OCI-LY7 (cell line): ENCODE data around the gene ZSCAN25. TPM values are rescaled to one million over a fixed set of nuclear protein-coding genes. Genes with fewer than 3 reads are reported as not detected.

Source experiments
- BruUV-seq: library from RNA; stranded (reverse); fragments of 400-500 nt; replicated peaks from 2 replicates; lab custom pipeline; 2021; lab: Mats Ljungman, UMichigan
- CTCF ChIA-PET: fragments of 300-600 bp; sonication (Branson Sonifier 250); formaldehyde crosslinking; loops from one replicate; lab custom pipeline; 2022; ENCODE audit warnings: antibody characterized with exemption; ENCODE audit not compliant: unreplicated experiment; lab: Charles Lee
- POLR2A ChIA-PET: fragments of 300-600 bp; sonication (Branson Sonifier 250); formaldehyde crosslinking; loops from one replicate; lab custom pipeline; 2022; ENCODE audit warnings: antibody characterized with exemption; lab: Charles Lee
- DNase-seq: peaks from one replicate; pipeline ENCODE4 v3.0.0-alpha.2; 2015; ENCODE audit warnings: low spot score
- H2AFZ ChIP-seq: fragments of 200-600 bp; sonication (generic), shearing (Covaris generic); 2 replicates; pipeline ENCODE4 v1.6.1; 2014; ENCODE audit warnings: mild to moderate bottlenecking, antibody characterized with exemption, low read length, moderate library complexity
- H3K27ac ChIP-seq: fragments of 200-600 bp; sonication (generic); 2 replicates; pipeline ENCODE4 v1.5.1; 2014; ENCODE audit warnings: mixed run types, low read depth, mild to moderate bottlenecking, moderate library complexity, low read length, inconsistent platforms; ENCODE audit not compliant: poor library complexity, severe bottlenecking
- H3K36me3 ChIP-seq: fragments of 200-600 bp; sonication (generic); 2 replicates; pipeline ENCODE4 v1.6.1; 2014; ENCODE audit warnings: mild to moderate bottlenecking, antibody characterized with exemption, low read length, moderate library complexity, mixed read lengths; ENCODE audit not compliant: insufficient read depth
- H3K4me1 ChIP-seq: fragments of 200-600 bp; sonication (generic); 2 replicates; pipeline ENCODE4 v1.5.1; 2014; ENCODE audit warnings: mild to moderate bottlenecking, low read length; ENCODE audit not compliant: insufficient read depth, poor library complexity, severe bottlenecking
- H3K4me2 ChIP-seq: fragments of 200-600 bp; sonication (generic); 2 replicates; pipeline ENCODE4 v1.6.1; 2014; ENCODE audit warnings: mild to moderate bottlenecking, low read length
- H3K4me3 ChIP-seq: fragments of 200-600 bp; sonication (generic); 2 replicates; pipeline ENCODE4 v1.5.1; 2014; ENCODE audit warnings: mild to moderate bottlenecking, low read depth, low read length; ENCODE audit not compliant: poor library complexity, severe bottlenecking
- H3K79me2 ChIP-seq: fragments of 200-600 bp; sonication (generic); 2 replicates; pipeline ENCODE4 v1.6.1; 2016; ENCODE audit warnings: low read depth, mild to moderate bottlenecking, low read length, moderate library complexity, mixed read lengths; ENCODE audit not compliant: insufficient read depth
- H3K9me2 ChIP-seq: fragments of 200-600 bp; sonication (generic); 2 replicates; pipeline ENCODE4 v1.6.1; 2016; ENCODE audit warnings: mild to moderate bottlenecking, low read length, mixed read lengths; ENCODE audit not compliant: insufficient read depth
- H3K9me3 ChIP-seq: fragments of 200-600 bp; sonication (generic); 2 replicates; pipeline ENCODE4 v1.6.1; 2014; ENCODE audit warnings: mild to moderate bottlenecking, mixed run types, low read length, mixed read lengths
- H4K20me1 ChIP-seq: fragments of 200-600 bp; sonication (generic); 2 replicates; pipeline ENCODE4 v1.6.1; 2014; ENCODE audit warnings: mild to moderate bottlenecking, antibody characterized with exemption, low read length, moderate library complexity, mixed read lengths; ENCODE audit not compliant: insufficient read depth
- EZH2phosphoT487 ChIP-seq: fragments of 200-600 bp; sonication (generic); IDR thresholded peaks from 2 replicates; pipeline ENCODE4 v1.6.1; 2018; ENCODE audit warnings: low read depth, borderline replicate concordance, mild to moderate bottlenecking, mixed run types, antibody characterized with exemption, low read length, moderate library complexity, mixed read lengths
- intact Hi-C: fragments of 100-400 bp; cut with micrococcal nuclease; formaldehyde crosslinking; loops from one replicate; pipeline ENCODE4 v1.10.0; 2022; ENCODE audit not compliant: unreplicated experiment
- total RNA-seq, 2 experiments: library from RNA; depleted of rRNA in 1 of 2; stranded (reverse); fragments of >200 nt in 1 of 2; shearing (Covaris generic) in 1 of 2; gene quantifications; 2 replicates each; pipeline ENCODE4 v1.2.3, GENCODE V29; 2014 to 2022
- TF ChIP-seq, protein P1 (sequence below): fragments of 200-600 bp; sonication (generic); conservative IDR thresholded peaks from 2 replicates; pipeline ENCODE4 v1.5.1; 2014; ENCODE audit warnings: mild to moderate bottlenecking, antibody characterized with exemption, low read length, moderate library complexity, mixed read lengths

Gene ZSCAN25
- total RNA-seq, 2 experiments from 2014 or later = 12.0 to 14.3 TPM

DNA sequence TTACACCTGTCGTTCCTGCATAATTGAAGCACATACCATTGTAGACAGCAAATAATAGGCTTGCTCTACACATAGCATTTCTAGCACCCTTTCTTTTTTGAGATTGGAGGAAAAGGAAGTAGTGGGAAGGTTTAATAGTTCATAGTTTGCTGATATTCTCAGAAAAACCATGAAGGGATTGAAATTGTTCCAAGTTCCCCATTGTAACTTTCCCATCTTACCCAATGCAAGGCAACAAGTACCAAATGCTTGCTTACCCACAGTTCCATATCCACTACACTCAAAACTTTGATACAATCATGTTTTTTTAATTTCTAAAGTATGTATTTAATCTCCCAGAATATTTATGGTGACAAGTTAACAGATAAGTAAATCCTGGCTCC is 49.3 kb downstream of the ZSCAN25 start:
- POLR2A ChIA-PET = no interaction called here

DNA sequence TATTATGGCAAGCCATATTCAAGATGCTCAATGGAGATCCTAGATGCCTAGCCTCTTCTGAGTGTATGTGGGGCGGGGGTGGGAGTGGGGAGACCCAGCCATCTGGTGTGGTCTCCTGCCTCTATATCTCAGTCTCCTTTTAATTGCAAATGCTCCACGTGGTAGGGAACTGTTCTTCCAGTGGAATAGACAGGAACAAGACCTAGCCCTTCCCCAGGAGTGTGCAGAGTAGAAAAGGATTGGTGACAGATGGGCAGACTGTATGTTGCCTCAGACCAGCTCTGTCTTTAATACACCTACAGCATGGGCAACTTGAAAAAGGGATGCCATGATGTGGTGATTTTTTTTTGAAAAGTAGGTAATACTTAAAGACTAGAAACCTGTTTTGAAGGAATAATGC is 50.4 kb downstream of the ZSCAN25 start:
- no peak overlapping the region for H3K4me3 ChIP-seq
- H3K9me2 ChIP-seq = no peaks in the 10 kb centered on the region
- CTCF ChIA-PET = no interaction called here
- TF ChIP-seq, protein P1, sequence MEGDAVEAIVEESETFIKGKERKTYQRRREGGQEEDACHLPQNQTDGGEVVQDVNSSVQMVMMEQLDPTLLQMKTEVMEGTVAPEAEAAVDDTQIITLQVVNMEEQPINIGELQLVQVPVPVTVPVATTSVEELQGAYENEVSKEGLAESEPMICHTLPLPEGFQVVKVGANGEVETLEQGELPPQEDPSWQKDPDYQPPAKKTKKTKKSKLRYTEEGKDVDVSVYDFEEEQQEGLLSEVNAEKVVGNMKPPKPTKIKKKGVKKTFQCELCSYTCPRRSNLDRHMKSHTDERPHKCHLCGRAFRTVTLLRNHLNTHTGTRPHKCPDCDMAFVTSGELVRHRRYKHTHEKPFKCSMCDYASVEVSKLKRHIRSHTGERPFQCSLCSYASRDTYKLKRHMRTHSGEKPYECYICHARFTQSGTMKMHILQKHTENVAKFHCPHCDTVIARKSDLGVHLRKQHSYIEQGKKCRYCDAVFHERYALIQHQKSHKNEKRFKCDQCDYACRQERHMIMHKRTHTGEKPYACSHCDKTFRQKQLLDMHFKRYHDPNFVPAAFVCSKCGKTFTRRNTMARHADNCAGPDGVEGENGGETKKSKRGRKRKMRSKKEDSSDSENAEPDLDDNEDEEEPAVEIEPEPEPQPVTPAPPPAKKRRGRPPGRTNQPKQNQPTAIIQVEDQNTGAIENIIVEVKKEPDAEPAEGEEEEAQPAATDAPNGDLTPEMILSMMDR = no peak
- no peak for TF ChIP-seq EZH2phosphoT487
- H3K4me1 ChIP-seq = no peaks in the 10 kb centered on the region
- DNase-seq = no peak
- POLR2A ChIA-PET = interaction anchor here (0.6 kb wide), 1 partner anchor 20 kb away, joined by 3 read pairs; no protein-coding TSS in a partner anchor
- no peak overlapping the region for H3K27ac ChIP-seq
- H3K79me2 ChIP-seq = no peaks in the 10 kb centered on the region
- H3K36me3 ChIP-seq = no peaks in the 10 kb centered on the region
- no peaks in the 10 kb centered on the region for H3K9me3 ChIP-seq
- no peak overlapping the region for H3K4me2 ChIP-seq
- H2AFZ ChIP-seq = no peak overlapping the region
- BruUV-seq = no TSS peak
- intact Hi-C loops = no loop called here
- no peaks in the 10 kb centered on the region for H4K20me1 ChIP-seq

More for the DNA sequence above, 49.3 kb downstream of the ZSCAN25 start:
- Histone ChIP-seq H3K4me3 (no peak overlapping the region), H3K9me2 (no peaks in the 10 kb centered on the region), H3K4me1 (no peaks in the 10 kb centered on the region), H3K4me2 (no peak overlapping the region), H3K79me2 (no peaks in the 10 kb centered on the region), H3K27ac (no peak overlapping the region), H4K20me1 (no peaks in the 10 kb centered on the region), H3K9me3 (no peaks in the 10 kb centered on the region), H3K36me3 (no peaks in the 10 kb centered on the region), H2AFZ (no peak overlapping the region)
- intact Hi-C loops = no loop called here
- DNase-seq = no peak
- TF ChIP-seq EZH2phosphoT487 = no peak
- TF ChIP-seq, protein P1 = no peak
- CTCF ChIA-PET = no interaction called here
- BruUV-seq = no TSS peak

DNA sequence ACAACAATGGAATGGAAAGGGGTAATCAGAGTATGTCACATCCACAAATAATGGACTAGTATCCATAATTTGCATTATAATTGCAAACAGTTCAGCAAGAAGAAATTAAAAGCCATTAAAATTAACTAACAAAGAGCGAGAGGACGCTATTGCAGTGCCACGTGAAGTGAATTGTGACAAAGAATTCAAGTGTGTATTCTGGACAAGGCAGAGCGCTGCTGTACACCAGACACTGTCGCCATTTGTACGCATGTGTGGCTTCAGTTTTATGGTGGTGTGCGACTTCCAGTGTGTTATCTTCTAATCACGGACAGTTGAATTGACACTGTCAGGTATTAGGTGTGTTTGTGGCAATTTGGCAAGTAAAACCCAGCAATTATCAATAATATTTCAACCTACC is 51.8 kb downstream of the ZSCAN25 start:
- H3K4me2 ChIP-seq = no peak overlapping the region
- no peaks in the 10 kb centered on the region for H3K79me2 ChIP-seq
- no peak for DNase-seq
- H3K9me3 ChIP-seq = no peaks in the 10 kb centered on the region
- CTCF ChIA-PET = no interaction called here
- no peak overlapping the region for H3K4me3 ChIP-seq
- intact Hi-C loops = no loop called here
- no peak for TF ChIP-seq EZH2phosphoT487
- TF ChIP-seq, protein P1 = no peak
- POLR2A ChIA-PET = no interaction called here
- H3K4me1 ChIP-seq = no peaks in the 10 kb centered on the region
- H2AFZ ChIP-seq = no peak overlapping the region
- H3K9me2 ChIP-seq = no peaks in the 10 kb centered on the region
- H3K27ac ChIP-seq = no peak overlapping the region
- BruUV-seq = no TSS peak
- H3K36me3 ChIP-seq = no peaks in the 10 kb centered on the region
- no peaks in the 10 kb centered on the region for H4K20me1 ChIP-seq
